Left ventricle myocardium inferior (tissue), 1 donor: ENCODE results near the gene EEF1AKMT3. TPM values are rescaled to one million over a fixed set of nuclear protein-coding genes. Genes with fewer than 3 reads are reported as not detected.

ENCODE experiments used
- DNase-seq: peaks from one replicate; pipeline ENCODE4 v3.0.0-alpha.2; 2020
- H3K27ac ChIP-seq: fragments of 200-600 bp; replicated peaks from 2 replicates; pipeline ENCODE4 v1.8.0; 2021
- H3K27me3 ChIP-seq: fragments of 200-600 bp; 2 replicates; pipeline ENCODE4 v1.8.0; 2021; ENCODE audit warnings: low read depth
- H3K36me3 ChIP-seq: fragments of 200-600 bp; 2 replicates; pipeline ENCODE4 v1.8.0; 2021
- H3K4me1 ChIP-seq: fragments of 200-600 bp; 2 replicates; pipeline ENCODE4 v1.8.0; 2021
- H3K4me3 ChIP-seq: fragments of 200-600 bp; 2 replicates; pipeline ENCODE4 v1.8.0; 2021; ENCODE audit warnings: mild to moderate bottlenecking, moderate library complexity
- H3K9me3 ChIP-seq: fragments of 200-600 bp; replicated peaks from 2 replicates; pipeline ENCODE4 v1.8.0; 2021
- intact Hi-C: fragments of 100-400 bp; cut with micrococcal nuclease; formaldehyde crosslinking; loops from one replicate; pipeline ENCODE4 v1.11.0; 2022
- total RNA-seq: library from RNA; stranded (reverse); fragmentation: NEBNext Ultra II Directional; extraction: Animal tissue kit (Norgen Biotek cat#: 25700); gene quantifications from one replicate; pipeline ENCODE4 v1.2.1, GENCODE V29; 2021
- TF ChIP-seq, protein P1 (sequence below): fragments of 200-600 bp; IDR thresholded peaks from 2 replicates; pipeline ENCODE4 v1.8.0; 2021; ENCODE audit warnings: antibody characterized with exemption, mild to moderate bottlenecking, borderline replicate concordance
- donor health status: DM: no; HTN: yes; CAD: no; lungs with severe emphysema.

EEF1AKMT3 gene
- total RNA-seq, 1 donor from 2014 or later: 0.99 TPM

DNA sequence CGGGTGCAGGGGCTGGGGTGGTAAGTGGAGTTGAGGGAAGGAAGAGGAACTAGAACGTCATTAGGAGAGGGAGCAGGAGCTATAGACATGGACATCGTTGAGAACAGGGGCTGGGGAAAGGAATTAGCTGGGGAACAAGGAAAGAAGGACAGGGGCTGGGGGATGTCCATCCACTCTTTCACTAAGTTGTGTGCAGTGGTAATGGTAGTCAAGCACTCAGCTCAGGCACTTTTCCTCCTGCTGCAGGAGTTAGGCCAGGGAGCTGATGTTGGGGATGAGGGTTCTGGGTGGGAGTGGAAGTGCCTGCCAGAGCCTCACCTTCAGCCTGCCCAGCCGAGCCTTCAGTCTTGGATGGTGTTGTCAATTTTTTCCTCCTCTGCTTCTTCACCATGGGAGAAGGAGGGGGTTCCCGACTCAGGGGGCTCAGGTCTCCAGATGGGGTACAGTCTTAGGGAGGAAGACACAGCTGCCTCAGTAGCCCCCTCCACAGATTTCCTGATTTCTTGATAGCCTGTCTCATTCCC, 43.0 kb upstream of the EEF1AKMT3 start:
- intact Hi-C loops: no loop called here
- Histone ChIP-seq H3K4me3 (no peak overlapping the region), H3K4me1 (peaks cover 23% of the 10 kb centered on the region), H3K36me3 (no peaks in the 10 kb centered on the region), H3K27ac (peak overlapping the region; percentile 12), H3K9me3 (no peaks in the 10 kb centered on the region), H3K27me3 (peaks cover 79% of the 10 kb centered on the region)
- TF ChIP-seq, protein P1, sequence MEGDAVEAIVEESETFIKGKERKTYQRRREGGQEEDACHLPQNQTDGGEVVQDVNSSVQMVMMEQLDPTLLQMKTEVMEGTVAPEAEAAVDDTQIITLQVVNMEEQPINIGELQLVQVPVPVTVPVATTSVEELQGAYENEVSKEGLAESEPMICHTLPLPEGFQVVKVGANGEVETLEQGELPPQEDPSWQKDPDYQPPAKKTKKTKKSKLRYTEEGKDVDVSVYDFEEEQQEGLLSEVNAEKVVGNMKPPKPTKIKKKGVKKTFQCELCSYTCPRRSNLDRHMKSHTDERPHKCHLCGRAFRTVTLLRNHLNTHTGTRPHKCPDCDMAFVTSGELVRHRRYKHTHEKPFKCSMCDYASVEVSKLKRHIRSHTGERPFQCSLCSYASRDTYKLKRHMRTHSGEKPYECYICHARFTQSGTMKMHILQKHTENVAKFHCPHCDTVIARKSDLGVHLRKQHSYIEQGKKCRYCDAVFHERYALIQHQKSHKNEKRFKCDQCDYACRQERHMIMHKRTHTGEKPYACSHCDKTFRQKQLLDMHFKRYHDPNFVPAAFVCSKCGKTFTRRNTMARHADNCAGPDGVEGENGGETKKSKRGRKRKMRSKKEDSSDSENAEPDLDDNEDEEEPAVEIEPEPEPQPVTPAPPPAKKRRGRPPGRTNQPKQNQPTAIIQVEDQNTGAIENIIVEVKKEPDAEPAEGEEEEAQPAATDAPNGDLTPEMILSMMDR: no peak
- DNase-seq: no peak

DNA sequence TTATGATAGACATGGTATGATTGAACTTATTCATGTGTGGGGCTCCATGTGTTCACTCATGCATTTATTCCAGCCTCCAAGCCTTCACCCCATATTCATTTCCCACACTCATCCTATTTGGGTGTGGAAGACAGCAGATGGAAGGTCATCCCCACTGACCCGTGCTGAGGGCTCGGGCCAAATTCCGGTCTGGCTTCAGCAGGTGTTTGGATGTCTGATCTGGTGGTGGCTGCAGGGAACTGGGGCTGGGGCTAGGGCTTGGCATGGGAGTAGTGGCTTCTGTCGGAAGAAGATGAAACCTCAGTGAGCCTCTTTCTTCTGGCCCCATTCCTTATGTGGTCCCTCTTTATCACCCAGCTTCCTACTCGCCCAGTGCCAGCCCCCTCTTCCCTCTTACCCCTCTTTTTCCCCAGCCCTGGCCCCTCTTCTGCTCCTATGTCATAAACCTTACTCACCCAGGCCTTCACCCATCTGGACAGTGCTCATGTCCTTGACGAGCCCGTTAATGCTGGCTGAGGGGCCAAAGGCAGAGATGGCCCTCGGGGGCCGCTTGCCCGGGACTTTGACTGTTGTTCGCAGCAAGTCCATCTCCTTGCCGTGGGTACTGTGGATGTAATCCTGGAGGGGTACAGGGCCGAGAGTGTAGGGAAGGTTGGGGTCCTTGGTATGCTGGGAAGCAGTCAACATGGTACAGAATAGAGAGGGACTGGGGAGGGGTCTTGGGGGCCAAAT, 41.9 kb upstream of the EEF1AKMT3 start:
- Histone ChIP-seq H3K36me3 (no peaks in the 10 kb centered on the region), H3K27me3 (peaks cover 80% of the 10 kb centered on the region), H3K9me3 (no peaks in the 10 kb centered on the region), H3K27ac (no peak overlapping the region), H3K4me3 (no peak overlapping the region), H3K4me1 (peaks cover 28% of the 10 kb centered on the region)
- intact Hi-C loops: no loop called here
- DNase-seq: no peak
- TF ChIP-seq, protein P1: no peak

DNA sequence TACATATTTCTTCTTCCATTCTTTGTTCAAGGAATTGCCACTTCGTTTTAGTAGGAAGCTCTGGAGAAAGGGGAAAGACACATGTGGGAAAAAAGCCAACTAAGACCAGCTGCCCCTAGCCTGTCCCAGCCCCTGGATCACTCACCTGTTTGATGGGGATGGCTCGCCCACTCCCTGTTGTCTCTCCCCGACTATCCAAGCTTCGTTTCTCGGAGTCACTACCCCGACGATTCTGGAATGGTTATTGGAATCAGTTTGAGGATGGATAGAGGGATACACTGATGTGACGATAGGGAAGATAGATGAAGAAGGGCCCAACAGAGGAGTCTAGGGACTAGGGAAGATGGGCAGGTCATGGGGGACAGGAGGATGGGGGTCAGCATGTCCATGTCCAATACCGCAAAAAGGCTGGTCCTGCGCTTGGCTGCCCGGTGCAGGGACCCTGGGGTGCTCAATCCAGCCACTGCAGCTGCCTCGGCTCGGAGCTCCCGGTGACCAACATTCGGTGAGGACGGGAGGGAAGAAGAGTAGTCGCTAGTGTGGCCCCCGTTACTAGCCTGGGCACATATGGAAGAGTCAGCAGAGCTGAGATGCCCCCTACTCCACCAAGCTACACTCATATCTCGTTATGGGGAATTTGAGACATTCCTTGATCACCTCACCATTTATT, 40.9 kb upstream of the EEF1AKMT3 start:
- Histone ChIP-seq H3K27ac (no peak overlapping the region), H3K4me1 (peaks cover 29% of the 10 kb centered on the region), H3K27me3 (peaks cover 81% of the 10 kb centered on the region), H3K9me3 (no peaks in the 10 kb centered on the region), H3K36me3 (no peaks in the 10 kb centered on the region), H3K4me3 (no peak overlapping the region)
- no peak for DNase-seq
- TF ChIP-seq, protein P1: no peak
- intact Hi-C loops: no loop called here

DNA sequence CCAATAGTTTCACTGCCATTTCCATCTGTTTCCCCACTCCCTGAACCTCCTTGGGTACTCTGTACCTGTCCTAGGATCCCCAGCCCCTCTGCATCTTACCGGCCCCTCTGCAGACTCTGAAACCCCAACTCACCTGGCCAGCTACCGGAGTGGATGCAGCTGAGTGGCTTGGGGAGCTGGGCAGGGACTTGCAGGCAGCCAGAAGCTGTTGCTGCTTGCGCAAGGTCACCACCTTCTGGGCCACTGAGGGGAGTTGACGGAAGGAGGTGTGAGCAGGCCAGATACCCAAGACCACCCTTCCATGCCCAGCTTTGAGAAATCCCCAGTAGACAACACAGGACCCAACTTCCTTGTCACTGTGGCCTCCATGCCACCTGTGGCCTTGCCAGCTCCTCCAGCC, 40.1 kb upstream of the EEF1AKMT3 start:
- intact Hi-C loops: no loop called here
- Histone ChIP-seq H3K4me3 (no peak overlapping the region), H3K27me3 (peaks cover 88% of the 10 kb centered on the region), H3K36me3 (no peaks in the 10 kb centered on the region), H3K27ac (no peak overlapping the region), H3K4me1 (peaks cover 29% of the 10 kb centered on the region), H3K9me3 (no peaks in the 10 kb centered on the region)
- no peak for DNase-seq
- TF ChIP-seq, protein P1: no peak

DNA sequence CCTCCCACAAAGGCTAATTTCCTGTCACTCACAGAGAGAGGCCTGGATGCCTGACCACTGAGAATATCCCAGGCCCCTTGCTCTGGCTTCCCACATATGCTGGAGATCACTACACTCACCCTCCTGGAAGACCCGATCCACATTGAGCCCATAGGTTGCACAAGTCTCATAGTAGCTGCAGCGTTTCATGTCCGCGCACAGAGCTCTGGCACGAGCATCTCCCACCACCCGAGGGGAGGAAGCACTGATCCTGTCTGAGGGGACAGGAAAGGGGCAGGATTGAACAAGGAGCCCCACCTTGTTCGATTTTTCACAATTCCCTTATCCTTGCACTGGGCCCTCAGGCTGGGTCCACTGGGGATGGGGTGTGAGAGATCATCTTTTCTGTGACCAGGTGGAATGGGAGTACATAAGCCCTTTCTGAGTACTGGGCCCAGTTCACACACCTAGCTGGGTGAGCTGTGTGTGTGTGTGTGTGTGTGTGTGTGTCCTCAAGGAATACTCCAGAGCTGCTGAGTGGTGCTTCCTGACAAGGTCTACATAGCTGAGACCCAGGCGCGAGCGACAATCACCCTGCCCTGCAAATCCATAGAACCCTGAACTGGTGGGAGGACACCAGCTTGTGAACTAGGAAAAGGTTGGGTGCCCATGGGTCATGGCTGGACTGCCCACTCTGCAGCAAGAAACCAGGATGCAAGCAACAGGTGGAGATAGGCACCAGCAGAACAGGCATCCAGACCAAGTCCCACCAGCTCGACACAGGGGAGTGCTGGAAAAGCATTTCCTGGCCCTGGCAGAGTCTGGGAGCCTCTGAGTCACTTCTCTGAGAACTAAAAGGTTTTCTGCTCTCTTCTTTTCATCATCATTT, 39.5 kb upstream of the EEF1AKMT3 start:
- H3K9me3 ChIP-seq: no peaks in the 10 kb centered on the region
- intact Hi-C loops: no loop called here
- no peak overlapping the region for H3K27ac ChIP-seq
- TF ChIP-seq, protein P1: no peak
- H3K27me3 ChIP-seq: peaks cover 88% of the 10 kb centered on the region
- DNase-seq: no peak
- no peaks in the 10 kb centered on the region for H3K36me3 ChIP-seq
- H3K4me3 ChIP-seq: no peak overlapping the region
- H3K4me1 ChIP-seq: peaks cover 29% of the 10 kb centered on the region
